Rectal smooth muscle tissue (tissue), 1 donor: Measurements from ENCODE around the gene ADD2.

Experiments used
- H3K27ac ChIP-seq: one replicate; pipeline ENCODE4 v1.7.0; 2013; ENCODE audit warnings: low read depth, low read length, inconsistent platforms
- H3K27me3 ChIP-seq: one replicate; pipeline ENCODE4 v1.7.0; 2013; ENCODE audit warnings: low read length; ENCODE audit not compliant: control insufficient read depth, insufficient read depth
- H3K36me3 ChIP-seq: one replicate; pipeline ENCODE4 v1.7.0; 2013; ENCODE audit warnings: low read length; ENCODE audit not compliant: control insufficient read depth, insufficient read depth
- H3K4me1 ChIP-seq: one replicate; pipeline ENCODE4 v1.7.0; 2013; ENCODE audit warnings: low read length; ENCODE audit not compliant: control insufficient read depth, insufficient read depth
- H3K4me3 ChIP-seq: one replicate; pipeline ENCODE4 v1.7.0; 2013; ENCODE audit warnings: low read length
- H3K9ac ChIP-seq: one replicate; pipeline ENCODE4 v1.7.0; 2013; ENCODE audit warnings: low read length

Gene ADD2

DNA sequence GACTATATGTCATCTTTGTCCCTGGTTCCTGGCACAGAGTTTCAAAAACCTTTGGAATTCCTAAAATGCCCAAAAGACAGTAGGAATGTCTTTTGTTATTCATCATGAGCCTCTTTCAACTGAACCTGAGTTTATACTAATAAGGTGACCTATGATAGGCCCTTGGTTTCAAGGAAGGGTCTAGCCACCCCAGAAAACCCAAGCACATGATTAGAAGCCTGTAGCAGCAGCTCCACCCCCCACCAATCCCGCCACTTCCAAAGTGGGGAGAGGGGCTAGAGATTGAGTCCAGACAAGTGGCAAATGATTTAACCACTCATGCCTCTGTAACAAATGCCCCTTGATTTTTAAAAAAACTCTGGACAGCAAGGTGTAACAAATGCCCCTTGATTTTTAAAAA, 56.8 kb downstream of the ADD2 start:
- H3K27ac ChIP-seq = no peak overlapping the region
- no peaks in the 10 kb centered on the region for H3K4me1 ChIP-seq
- H3K36me3 ChIP-seq = no peaks in the 10 kb centered on the region
- H3K27me3 ChIP-seq = no peaks in the 10 kb centered on the region
- no peak overlapping the region for H3K4me3 ChIP-seq
- no peak overlapping the region for H3K9ac ChIP-seq

DNA sequence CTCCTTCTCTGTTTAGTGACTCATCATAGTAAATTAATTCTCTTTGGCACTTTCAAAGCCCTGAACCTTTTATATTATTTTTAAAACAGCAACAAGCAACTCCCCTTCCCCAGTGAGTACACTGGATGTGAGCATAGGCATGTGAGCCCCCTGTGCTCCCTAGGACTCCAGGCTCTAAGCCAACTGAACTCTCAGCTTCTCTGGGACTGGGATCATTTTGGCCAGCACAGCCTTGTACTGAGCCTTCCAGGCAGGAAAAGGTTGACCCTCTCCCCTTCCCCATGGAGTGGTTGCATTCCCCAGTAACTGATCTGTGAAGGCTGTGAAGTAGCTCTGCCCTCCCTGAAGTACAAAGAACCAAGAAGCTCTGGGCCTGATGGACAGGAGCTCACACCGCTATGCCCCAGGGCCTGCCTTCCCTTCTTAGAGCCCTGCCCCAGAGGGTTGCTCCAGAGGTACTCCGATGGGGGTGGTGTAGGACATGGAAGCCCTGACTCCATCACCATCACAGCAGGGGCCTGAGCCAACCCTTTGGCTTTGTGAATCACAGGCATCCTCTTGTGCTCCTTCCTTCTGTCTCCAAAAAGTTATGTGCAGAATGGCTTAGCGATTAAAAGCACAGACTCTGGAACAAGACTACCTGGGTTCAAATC, 57.8 kb downstream of the ADD2 start:
- H3K4me1 ChIP-seq = no peaks in the 10 kb centered on the region
- no peak overlapping the region for H3K4me3 ChIP-seq
- H3K36me3 ChIP-seq = no peaks in the 10 kb centered on the region

DNA sequence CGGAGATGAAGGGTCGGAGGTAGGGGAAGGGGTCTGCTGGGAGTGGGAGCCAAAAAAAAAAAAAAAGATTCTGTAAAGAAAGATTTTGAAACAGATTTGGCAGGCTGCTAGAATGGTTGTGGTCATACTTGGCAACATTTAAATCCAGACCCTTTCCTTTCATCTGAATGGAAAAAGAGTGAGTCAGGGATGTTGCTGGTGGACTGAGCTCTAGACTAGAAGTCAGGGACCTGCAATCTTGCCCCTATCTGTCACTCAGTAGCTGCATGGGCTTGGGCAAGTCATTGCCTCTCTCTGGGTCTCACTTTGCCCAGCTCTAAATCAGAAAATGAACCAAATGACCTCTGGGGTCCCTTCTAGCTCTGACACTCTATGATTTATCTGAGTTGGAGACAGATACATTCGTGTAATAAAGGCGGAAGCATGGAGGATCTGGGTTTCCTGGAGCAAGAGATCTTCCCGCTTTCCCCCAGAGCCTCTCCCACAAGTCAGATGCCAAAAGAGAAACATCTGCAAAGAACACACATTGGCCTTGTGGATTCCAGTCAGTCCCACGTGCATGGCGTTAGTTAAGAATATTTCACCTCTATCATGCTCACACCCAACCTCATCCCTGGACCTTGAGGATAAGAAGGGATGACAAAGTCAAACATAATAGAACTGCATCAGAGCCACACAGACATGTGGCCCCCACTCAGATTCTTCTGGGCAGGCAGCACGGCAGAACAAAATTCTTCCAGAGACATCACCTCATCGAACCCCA, 58.5 kb downstream of the ADD2 start:
- Histone ChIP-seq H3K4me3 (no peak overlapping the region), H3K9ac (no peak overlapping the region), H3K27ac (no peak overlapping the region), H3K27me3 (no peaks in the 10 kb centered on the region), H3K4me1 (no peaks in the 10 kb centered on the region), H3K36me3 (no peaks in the 10 kb centered on the region)

More for the DNA sequence above, 57.8 kb downstream of the ADD2 start:
- Histone ChIP-seq H3K9ac (no peak overlapping the region), H3K27me3 (no peaks in the 10 kb centered on the region), H3K27ac (no peak overlapping the region)

DNA sequence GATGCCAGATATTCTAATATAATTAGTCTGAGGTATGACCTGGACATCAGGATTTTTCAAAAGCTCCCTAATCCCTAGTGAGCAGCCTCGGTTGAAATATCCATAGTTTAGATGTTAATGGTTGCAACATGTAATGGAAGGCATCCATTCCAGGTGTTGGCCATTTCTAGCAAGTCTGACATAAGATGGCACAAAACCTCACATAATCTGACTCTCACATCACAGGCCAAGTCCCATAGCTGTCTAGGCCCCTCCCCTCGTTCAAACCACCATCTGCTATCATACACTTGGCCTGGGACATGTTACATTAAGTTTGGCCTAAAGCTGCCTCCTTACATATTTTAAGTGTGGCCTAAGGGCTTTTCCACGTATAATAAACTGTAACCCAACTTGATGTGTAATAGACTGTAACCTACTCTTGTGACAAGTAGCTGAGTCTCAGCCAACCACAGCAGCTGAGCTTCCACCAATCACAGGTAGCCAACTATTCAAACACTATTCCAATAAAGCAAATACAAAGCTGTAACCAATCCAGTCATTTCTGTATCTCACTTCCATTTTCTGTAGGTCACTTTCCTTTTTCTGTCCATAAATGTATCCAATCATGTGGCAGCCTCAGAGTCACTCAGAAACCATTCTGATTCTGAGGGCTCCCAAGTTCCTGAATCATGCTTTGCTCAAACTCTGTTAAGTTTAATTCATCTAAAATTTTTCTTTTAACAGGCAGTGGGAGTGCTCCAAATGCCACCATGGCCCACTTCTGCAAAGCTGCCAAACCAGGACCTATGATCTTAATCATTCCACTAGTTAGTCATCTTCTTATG, 59.4 kb downstream of the ADD2 start:
- Histone ChIP-seq H3K4me3 (no peak overlapping the region), H3K27ac (no peak overlapping the region), H3K36me3 (no peaks in the 10 kb centered on the region), H3K4me1 (no peaks in the 10 kb centered on the region), H3K27me3 (no peaks in the 10 kb centered on the region), H3K9ac (no peak overlapping the region)

DNA sequence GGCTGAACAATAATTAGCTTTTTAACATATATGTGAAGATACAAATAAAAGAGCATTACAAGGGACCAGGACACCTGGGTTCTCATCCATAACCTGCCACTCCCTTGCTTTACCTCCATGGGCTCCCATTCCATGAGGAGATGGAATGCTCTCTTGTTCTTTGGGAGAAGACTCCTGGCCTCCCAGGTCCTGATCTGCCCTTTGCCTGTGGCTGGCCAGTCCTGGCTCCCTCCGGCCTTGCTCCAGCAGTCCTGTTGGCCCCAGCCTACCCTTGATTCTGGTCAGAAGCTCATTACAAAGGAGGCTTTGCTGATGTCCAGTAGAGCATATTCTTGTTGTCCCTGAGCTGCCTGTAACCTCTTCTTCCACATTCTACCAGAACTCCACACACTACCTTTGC, 60.3 kb downstream of the ADD2 start:
- Histone ChIP-seq H3K27ac (no peak overlapping the region), H3K27me3 (no peaks in the 10 kb centered on the region), H3K4me1 (no peaks in the 10 kb centered on the region), H3K36me3 (no peaks in the 10 kb centered on the region), H3K4me3 (no peak overlapping the region), H3K9ac (no peak overlapping the region)

DNA sequence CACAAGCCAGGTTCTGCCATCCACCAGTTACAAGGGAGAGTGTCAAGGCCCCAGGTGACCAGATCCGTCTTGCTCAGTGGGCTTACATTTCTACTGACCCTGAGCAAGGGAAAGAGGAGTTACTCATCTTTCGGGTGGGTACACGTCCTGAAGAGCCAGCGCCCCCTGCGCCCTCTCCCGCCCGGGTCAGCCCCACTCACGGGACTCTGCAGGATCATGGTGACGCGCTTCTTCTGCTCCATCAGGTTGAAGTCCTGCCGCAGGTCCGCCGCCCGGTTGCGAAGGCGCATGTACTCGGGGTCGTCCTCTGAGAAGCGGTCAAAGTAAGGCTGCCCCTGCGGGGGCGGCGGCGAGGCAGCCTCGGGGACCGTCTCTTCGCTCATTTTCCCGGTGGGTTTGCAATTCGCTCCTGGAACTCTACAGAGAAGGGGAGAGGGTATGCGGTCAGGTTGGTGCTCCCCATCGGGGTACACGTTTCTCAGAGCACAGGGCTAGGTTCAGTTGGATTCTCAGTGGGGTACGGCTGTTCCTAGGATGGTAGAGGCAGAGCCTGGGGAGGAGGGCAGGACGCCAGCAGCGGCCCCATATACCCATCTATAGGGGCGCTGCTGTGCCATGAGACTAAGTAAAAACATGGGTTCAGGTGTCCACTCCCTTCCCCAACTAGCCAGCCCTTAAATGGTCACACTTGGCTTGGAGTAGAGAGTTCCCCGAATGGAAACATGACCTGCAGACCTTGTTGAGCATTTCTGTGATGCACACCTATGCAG, 61.8 kb downstream of the ADD2 start:
- H3K27ac ChIP-seq = no peak overlapping the region

DNA sequence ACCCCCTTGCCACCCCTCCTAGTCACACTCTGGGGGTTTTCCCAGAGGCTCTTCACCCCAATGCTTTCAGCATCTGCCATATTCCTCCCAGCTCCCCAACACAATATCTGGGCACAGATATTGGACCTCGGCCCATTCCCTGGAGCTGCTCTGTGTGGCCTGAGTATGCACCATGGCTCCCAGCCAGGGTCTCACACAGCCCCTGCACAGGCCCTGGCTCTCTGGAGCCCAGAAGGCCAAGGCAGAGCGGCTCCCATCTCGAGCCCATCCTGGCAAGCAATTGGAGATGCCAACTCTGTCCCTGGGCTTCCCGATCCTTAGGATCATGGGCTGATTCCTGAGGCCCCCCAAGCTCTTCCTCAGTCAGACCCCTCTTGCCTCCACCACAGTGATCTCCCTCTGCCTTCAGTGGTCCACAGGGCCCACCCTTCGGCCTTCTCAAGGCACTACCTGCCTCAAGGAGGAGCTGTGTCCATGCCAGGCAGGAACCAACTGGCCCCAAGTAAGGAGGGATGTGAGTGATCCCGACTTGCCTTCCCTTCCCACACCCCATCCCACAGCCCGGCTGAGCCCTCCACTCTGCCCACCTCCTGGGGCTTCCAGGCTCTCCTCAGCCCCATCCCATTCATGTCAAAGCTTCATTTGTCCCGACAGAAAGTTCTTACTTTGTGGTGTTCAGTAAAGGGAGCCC, 62.7 kb downstream of the ADD2 start:
- no peak overlapping the region for H3K27ac ChIP-seq
- no peaks in the 10 kb centered on the region for H3K4me1 ChIP-seq
- no peaks in the 10 kb centered on the region for H3K36me3 ChIP-seq
- no peaks in the 10 kb centered on the region for H3K27me3 ChIP-seq
- no peak overlapping the region for H3K4me3 ChIP-seq
- H3K9ac ChIP-seq = no peak overlapping the region

More for the DNA sequence above, 61.8 kb downstream of the ADD2 start:
- Histone ChIP-seq H3K9ac (no peak overlapping the region), H3K27me3 (no peaks in the 10 kb centered on the region), H3K4me1 (no peaks in the 10 kb centered on the region), H3K36me3 (no peaks in the 10 kb centered on the region), H3K4me3 (no peak overlapping the region)

- Histone ChIP-seq H3K36me3 (no peaks in the 10 kb centered on the region), H3K27ac (no peak overlapping the region), H3K27me3 (no peaks in the 10 kb centered on the region), H3K9ac (no peak overlapping the region), H3K4me3 (no peak overlapping the region), H3K4me1 (no peaks in the 10 kb centered on the region)
Measured at GRCh38 chr2:70703900-70704549, 64.0 kb downstream of the ADD2 start.

- H3K27ac ChIP-seq = no peak overlapping the region
- H3K4me3 ChIP-seq = no peak overlapping the region
- no peaks in the 10 kb centered on the region for H3K4me1 ChIP-seq
- H3K27me3 ChIP-seq = no peaks in the 10 kb centered on the region
- H3K36me3 ChIP-seq = no peaks in the 10 kb centered on the region
- no peak overlapping the region for H3K9ac ChIP-seq
Measured at GRCh38 chr2:70702711-70703395, 65.1 kb downstream of the ADD2 start.

GRCh38 chr2:70698847-70699246, 69.2 kb downstream of the ADD2 start:
- no peaks in the 10 kb centered on the region for H3K36me3 ChIP-seq
- no peaks in the 10 kb centered on the region for H3K4me1 ChIP-seq
- H3K27me3 ChIP-seq = no peaks in the 10 kb centered on the region
- no peak overlapping the region for H3K27ac ChIP-seq
- H3K9ac ChIP-seq = no peak overlapping the region
- H3K4me3 ChIP-seq = no peak overlapping the region
